ENCODE measurements around the gene WSCD1.

DNA sequence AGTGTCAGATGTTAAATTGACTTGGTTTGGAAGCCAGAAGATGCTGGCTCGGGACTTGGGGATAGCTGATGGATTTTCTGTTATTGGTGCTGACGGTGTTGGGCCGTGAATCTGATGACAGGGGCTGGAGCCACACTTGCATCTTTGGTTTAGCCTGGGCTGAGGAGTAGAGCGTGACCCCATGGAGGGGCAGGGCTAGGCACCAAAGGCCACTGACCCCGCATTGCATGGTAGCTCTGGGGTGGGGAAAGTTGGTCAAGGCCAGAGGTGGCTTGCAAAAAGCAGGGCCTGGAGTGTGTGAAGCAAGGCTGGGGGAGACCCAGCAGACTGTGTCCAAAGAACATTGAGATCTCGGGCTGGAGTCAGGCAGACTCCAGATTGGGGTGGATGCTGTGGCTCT lies 25.3 kb downstream of the WSCD1 start:
- TF ChIP-seq, protein P1, sequence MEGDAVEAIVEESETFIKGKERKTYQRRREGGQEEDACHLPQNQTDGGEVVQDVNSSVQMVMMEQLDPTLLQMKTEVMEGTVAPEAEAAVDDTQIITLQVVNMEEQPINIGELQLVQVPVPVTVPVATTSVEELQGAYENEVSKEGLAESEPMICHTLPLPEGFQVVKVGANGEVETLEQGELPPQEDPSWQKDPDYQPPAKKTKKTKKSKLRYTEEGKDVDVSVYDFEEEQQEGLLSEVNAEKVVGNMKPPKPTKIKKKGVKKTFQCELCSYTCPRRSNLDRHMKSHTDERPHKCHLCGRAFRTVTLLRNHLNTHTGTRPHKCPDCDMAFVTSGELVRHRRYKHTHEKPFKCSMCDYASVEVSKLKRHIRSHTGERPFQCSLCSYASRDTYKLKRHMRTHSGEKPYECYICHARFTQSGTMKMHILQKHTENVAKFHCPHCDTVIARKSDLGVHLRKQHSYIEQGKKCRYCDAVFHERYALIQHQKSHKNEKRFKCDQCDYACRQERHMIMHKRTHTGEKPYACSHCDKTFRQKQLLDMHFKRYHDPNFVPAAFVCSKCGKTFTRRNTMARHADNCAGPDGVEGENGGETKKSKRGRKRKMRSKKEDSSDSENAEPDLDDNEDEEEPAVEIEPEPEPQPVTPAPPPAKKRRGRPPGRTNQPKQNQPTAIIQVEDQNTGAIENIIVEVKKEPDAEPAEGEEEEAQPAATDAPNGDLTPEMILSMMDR (IDR thresholded peaks at IDR 0.05), result no peak
- no peak for TF ChIP-seq POLR2A (IDR thresholded peaks at IDR 0.05)

Measured in adrenal gland (tissue), 5 donors.